Spleen (tissue), 7 donors: ENCODE measurements around the gene IRS2.

Experiments
- CTCF ChIP-seq, 11 experiments: fragments of 200-600 bp in 7 of 11; fragments of 450-650 bp in 4 of 11; sonication (generic) in 4 of 11; IDR thresholded peaks in 8 of 11; conservative IDR thresholded peaks in 3 of 11; 1 replicate in 7 of 11; 2 replicates in 4 of 11; pipeline versions ENCODE4 v1.4.0 to v1.8.0; 2016 to 2021; ENCODE audit warnings: antibody characterized with exemption in 11 of 11, inconsistent platforms in 4 of 11, mild to moderate bottlenecking in 1 of 11
- POLR2AphosphoS5 ChIP-seq, 3 donors: sonication (generic); formaldehyde crosslinking; IDR thresholded peaks; one replicate each; pipeline ENCODE4 v1.5.1; 2017; ENCODE audit warnings: antibody characterized with exemption in 3 of 3
- donor health status: DM: no; HTN: no; CAD: no; lungs with moderate emphysema.
- donor health status: DM: no; HTN: no; CAD: no.
- donor health status: DM: no; HTN: no; CAD: no.

GRCh38 chr13:109833940-109834339 lies 47.6 kb upstream of the IRS2 start:
- TF ChIP-seq POLR2AphosphoS5 (IDR thresholded peaks at IDR 0.05), result no peak
- no peak for TF ChIP-seq CTCF (IDR thresholded peaks at IDR 0.05 in 8 of 11, conservative IDR thresholded peaks at IDR 0.05 in 3 of 11)
